Neuronal stem cell (in vitro differentiated cells): ENCODE measurements around the gene PDCD4.
A peak's percentile ranks its signal among the peaks of the same experiment; 100 is the strongest.

Experiments used
- DNase-seq: peaks from one replicate; pipeline ENCODE4 v3.0.0-alpha.2; 2013; ENCODE audit warnings: low spot score
- H2AFZ ChIP-seq: one replicate; pipeline ENCODE4 v1.6.1; 2013; ENCODE audit warnings: mild to moderate bottlenecking, low read length, inconsistent platforms
- H2AK5ac ChIP-seq: 2 replicates; pipeline ENCODE4 v1.6.1; 2013; ENCODE audit warnings: low read depth, mild to moderate bottlenecking, inconsistent platforms, low read length, moderate library complexity, mixed read lengths
- H2BK120ac ChIP-seq: 2 replicates; pipeline ENCODE4 v1.6.1; 2013; ENCODE audit warnings: low read depth, mild to moderate bottlenecking, inconsistent platforms, low read length, moderate library complexity, mixed read lengths
- H2BK12ac ChIP-seq: one replicate; pipeline ENCODE4 v1.6.1; 2013; ENCODE audit warnings: low read length, inconsistent platforms
- H2BK15ac ChIP-seq: 2 replicates; pipeline ENCODE4 v1.6.1; 2013; ENCODE audit warnings: mild to moderate bottlenecking, low read length, inconsistent platforms, mixed read lengths
- H2BK5ac ChIP-seq: one replicate; pipeline ENCODE4 v1.6.1; 2013; ENCODE audit warnings: inconsistent platforms, mild to moderate bottlenecking, low read length, moderate library complexity
- H3K14ac ChIP-seq: one replicate; pipeline ENCODE4 v1.6.1; 2013; ENCODE audit warnings: low read length, inconsistent platforms
- H3K18ac ChIP-seq: 2 replicates; pipeline ENCODE4 v1.6.1; 2013; ENCODE audit warnings: low read length, inconsistent platforms
- H3K23ac ChIP-seq: 2 replicates; pipeline ENCODE4 v1.6.1; 2013; ENCODE audit warnings: low read depth, mild to moderate bottlenecking, mixed read lengths, low read length, inconsistent platforms; ENCODE audit not compliant: poor library complexity
- H3K27ac ChIP-seq: replicated peaks from 3 replicates; pipeline ENCODE4 v1.5.1; 2013; ENCODE audit warnings: low read length, inconsistent platforms
- H3K27me3 ChIP-seq, 3 experiments: 2 replicates each; pipeline ENCODE4 v1.6.1; 2013; ENCODE audit warnings: low read length in 3 of 3, mild to moderate bottlenecking in 2 of 3, inconsistent platforms in 1 of 3, low read depth in 1 of 3, mixed read lengths in 1 of 3, moderate library complexity in 1 of 3; ENCODE audit not compliant: control insufficient read depth in 3 of 3, insufficient read depth in 3 of 3
- H3K36me3 ChIP-seq, 2 donors: replicated peaks in 1 of 2; 2 replicates each; pipeline ENCODE4 v1.6.1; 2013; ENCODE audit warnings: low read length in 2 of 2; ENCODE audit not compliant: control insufficient read depth in 2 of 2, insufficient read depth in 2 of 2
- H3K4ac ChIP-seq: 2 replicates; pipeline ENCODE4 v1.6.1; 2013; ENCODE audit warnings: inconsistent platforms, mild to moderate bottlenecking, low read length, moderate library complexity
- H3K4me1 ChIP-seq, 2 donors: 1 replicate in 1 of 2; 2 replicates in 1 of 2; pipeline ENCODE4 v1.6.1; 2013; ENCODE audit warnings: low read length in 2 of 2, low read depth in 1 of 2; ENCODE audit not compliant: control insufficient read depth in 2 of 2, insufficient read depth in 1 of 2
- H3K4me2 ChIP-seq: one replicate; pipeline ENCODE4 v1.6.1; 2013; ENCODE audit warnings: mild to moderate bottlenecking, low read length, inconsistent platforms; ENCODE audit not compliant: insufficient read depth, poor library complexity, severe bottlenecking
- H3K4me3 ChIP-seq, 2 donors: 2 replicates each; pipeline ENCODE4 v1.5.1; 2013; ENCODE audit warnings: low read length in 2 of 2, mild to moderate bottlenecking in 2 of 2, inconsistent platforms in 1 of 2, moderate library complexity in 1 of 2
- H3K79me1 ChIP-seq: one replicate; pipeline ENCODE4 v1.6.1; 2013; ENCODE audit warnings: low read depth, mild to moderate bottlenecking, inconsistent platforms, low read length, moderate library complexity
- H3K9ac ChIP-seq: one replicate; pipeline ENCODE4 v1.6.1; 2013; ENCODE audit warnings: mild to moderate bottlenecking, low read depth, low read length, inconsistent platforms; ENCODE audit not compliant: poor library complexity
- H3K9me3 ChIP-seq, 2 donors: replicated peaks in 1 of 2; 2 replicates each; pipeline versions ENCODE3 to v1.6.1; 2013; ENCODE audit warnings: low read length in 2 of 2, mild to moderate bottlenecking in 2 of 2, inconsistent platforms in 1 of 2, low read depth in 1 of 2, mixed read lengths in 1 of 2, moderate library complexity in 1 of 2; ENCODE audit not compliant: control insufficient read depth in 2 of 2, insufficient read depth in 1 of 2
- H4K8ac ChIP-seq: one replicate; pipeline ENCODE4 v1.6.1; 2013; ENCODE audit warnings: low read depth, mild to moderate bottlenecking, inconsistent platforms, low read length, moderate library complexity
- H4K91ac ChIP-seq: one replicate; pipeline ENCODE4 v1.6.1; 2013; ENCODE audit warnings: low read length, low read depth, mild to moderate bottlenecking, inconsistent platforms; ENCODE audit not compliant: poor library complexity
- WGBS, 2 donors: extraction: QIAGEN DNeasy Blood & Tissue Kit; methylation state at CpG; one replicate each; pipeline ENCODE4 v1.1.7; 2013; ENCODE audit warnings: missing lambda C conversion rate in 2 of 2, mixed read lengths in 1 of 2; ENCODE audit not compliant: insufficient read length in 2 of 2, insufficient replicate concordance in 1 of 2; ENCODE audit errors: extremely low coverage in 2 of 2; 5-methylcytosine and 5-hydroxymethylcytosine counted together

Gene PDCD4

DNA sequence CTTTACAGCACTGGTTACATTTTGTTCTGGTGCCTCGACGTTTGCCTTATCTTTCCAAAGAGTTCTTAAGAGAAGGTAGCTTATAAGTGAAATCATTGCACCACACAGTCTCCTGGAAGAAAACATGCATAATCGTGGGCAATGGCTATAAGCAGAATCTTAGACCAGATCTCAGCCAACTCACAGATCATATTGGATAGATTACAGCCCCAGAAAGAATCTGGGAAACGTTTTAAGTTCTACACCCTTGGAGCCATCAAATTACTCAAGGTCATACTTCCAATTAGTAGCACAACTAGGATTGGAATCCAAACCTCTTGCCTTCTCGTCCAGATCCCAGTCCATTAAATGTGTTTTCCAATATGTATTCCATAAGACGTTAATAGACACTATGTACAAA lies 8.8 kb upstream of the PDCD4 start:
- Histone ChIP-seq H2AFZ (no peak overlapping the region), H2BK120ac (no peak overlapping the region), H2BK5ac (no peak overlapping the region), H3K23ac (no peak overlapping the region), H2BK15ac (no peak overlapping the region), H4K91ac (no peak overlapping the region), H3K4me1 (peaks cover 13 to 20% of the 10 kb centered on the region in 2 donors), H3K4ac (no peak overlapping the region), H2AK5ac (no peak overlapping the region), H2BK12ac (no peak overlapping the region), H3K79me1 (no peaks in the 10 kb centered on the region), H3K27ac (no peak overlapping the region), H3K4me2 (no peak overlapping the region), H3K4me3 (no peak overlapping the region), H3K14ac (no peak overlapping the region), H3K36me3 (no peaks in the 10 kb centered on the region), H4K8ac (no peak overlapping the region), H3K18ac (no peak overlapping the region), H3K9ac (no peak overlapping the region), H3K9me3 (no peaks in the 10 kb centered on the region), H3K27me3 (no peaks in the 10 kb centered on the region)
- WGBS, 2 donors = no CpG with 5 or more reads among the region's 6 CpGs
- DNase-seq = no peak

DNA sequence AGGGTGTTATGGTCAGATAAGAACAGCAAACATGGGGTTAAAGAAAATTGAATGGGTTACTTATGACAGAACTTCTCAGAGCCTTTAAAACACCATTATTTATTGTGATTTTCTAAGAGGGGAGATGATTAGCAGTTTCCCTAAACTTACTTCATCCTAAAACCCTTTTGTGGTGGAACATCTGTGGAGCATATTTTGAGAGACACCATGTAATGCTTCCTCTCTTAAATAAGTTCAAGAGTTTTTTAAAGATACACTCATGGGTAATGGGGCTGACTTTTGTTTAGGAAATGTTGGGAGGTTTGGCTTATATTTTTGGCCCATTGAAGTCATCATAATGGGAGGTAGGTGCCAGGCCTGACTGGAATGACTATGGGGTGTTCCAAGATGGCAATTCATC lies 8.4 kb upstream of the PDCD4 start:
- Histone ChIP-seq H2BK15ac (no peak overlapping the region), H3K4me3 (no peak overlapping the region), H2BK120ac (no peak overlapping the region), H3K9me3 (no peaks in the 10 kb centered on the region), H3K4ac (no peak overlapping the region), H4K91ac (no peak overlapping the region), H3K18ac (no peak overlapping the region), H2BK5ac (no peak overlapping the region), H3K14ac (no peak overlapping the region), H3K27ac (no peak overlapping the region), H4K8ac (no peak overlapping the region), H3K4me1 (peaks cover 13 to 16% of the 10 kb centered on the region in 2 donors), H2AFZ (no peak overlapping the region), H3K36me3 (no peaks in the 10 kb centered on the region), H3K23ac (no peak overlapping the region), H3K4me2 (no peak overlapping the region), H3K79me1 (no peaks in the 10 kb centered on the region), H2AK5ac (no peak overlapping the region), H3K27me3 (no peaks in the 10 kb centered on the region), H2BK12ac (no peak overlapping the region), H3K9ac (no peak overlapping the region)
- no peak for DNase-seq

DNA sequence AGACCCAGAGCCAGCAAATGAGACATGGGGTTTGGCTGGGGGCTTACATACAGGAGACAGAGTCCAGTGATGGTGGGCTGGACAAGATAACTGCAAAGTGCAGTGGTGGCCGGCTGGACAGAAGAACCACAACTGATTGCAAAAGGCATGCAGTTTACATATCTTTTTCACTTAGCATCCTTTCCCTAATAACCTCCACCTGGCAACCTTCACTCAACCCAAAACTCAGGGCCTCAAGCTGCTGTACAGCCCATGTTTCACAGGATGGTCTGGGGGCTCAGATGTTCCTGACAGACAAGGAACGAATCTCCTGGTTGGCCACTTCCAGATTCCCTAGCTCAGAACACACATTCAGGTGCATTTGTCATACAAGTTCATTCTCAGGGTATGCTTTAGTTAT lies 7.8 kb upstream of the PDCD4 start:
- Histone ChIP-seq H3K23ac (no peak overlapping the region), H3K4ac (no peak overlapping the region), H2BK15ac (no peak overlapping the region), H3K18ac (no peak overlapping the region), H2BK120ac (no peak overlapping the region), H3K36me3 (no peaks in the 10 kb centered on the region), H2BK12ac (no peak overlapping the region), H3K9me3 (no peaks in the 10 kb centered on the region), H3K27me3 (no peaks in the 10 kb centered on the region), H2AFZ (no peak overlapping the region), H2BK5ac (no peak overlapping the region), H3K27ac (no peak overlapping the region), H3K14ac (no peak overlapping the region), H3K79me1 (no peaks in the 10 kb centered on the region), H4K8ac (no peak overlapping the region), H3K4me1 (peaks cover 13 to 16% of the 10 kb centered on the region in 2 donors), H2AK5ac (no peak overlapping the region), H3K9ac (no peak overlapping the region), H3K4me3 (no peak overlapping the region), H3K4me2 (no peak overlapping the region), H4K91ac (no peak overlapping the region)
- WGBS, 2 donors = no CpG with 5 or more reads among the region's 2 CpGs
- DNase-seq = no peak

DNA sequence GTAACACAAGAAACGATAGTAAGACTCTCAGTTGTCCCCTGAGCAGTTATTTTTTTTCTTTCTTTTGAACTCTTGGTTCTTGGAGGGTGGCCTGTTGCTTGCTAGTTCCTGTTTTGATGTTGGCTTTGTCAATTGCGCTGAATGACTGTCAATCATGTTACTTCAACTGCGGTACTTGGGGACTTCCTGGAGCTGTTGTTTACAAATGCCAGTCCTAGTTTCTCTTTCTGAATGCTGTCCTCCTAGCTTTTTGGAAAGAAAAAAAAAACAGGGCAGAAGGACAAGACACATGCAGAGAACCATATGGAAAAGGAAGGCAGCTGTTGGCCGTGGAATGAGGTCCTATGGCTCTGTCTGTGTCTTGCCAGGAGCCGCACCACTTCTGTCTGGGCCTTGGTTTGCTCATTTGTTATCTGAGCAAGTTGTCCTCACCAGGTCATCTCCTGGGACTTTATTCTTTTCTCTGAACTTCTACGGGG lies 7.0 kb upstream of the PDCD4 start:
- Histone ChIP-seq H3K14ac (no peak overlapping the region), H3K4ac (no peak overlapping the region), H3K4me2 (no peak overlapping the region), H3K4me1 (peaks cover 13 to 16% of the 10 kb centered on the region in 2 donors), H3K27me3 (no peaks in the 10 kb centered on the region), H2BK12ac (no peak overlapping the region), H3K9ac (no peak overlapping the region), H2AFZ (peak overlapping the region; percentile 65), H3K9me3 (no peaks in the 10 kb centered on the region), H3K4me3 (peak overlapping the region in 1 of 2 donors; percentile 24), H3K27ac (no peak overlapping the region), H4K91ac (no peak overlapping the region), H3K79me1 (no peaks in the 10 kb centered on the region), H3K23ac (no peak overlapping the region), H2BK15ac (no peak overlapping the region), H2AK5ac (no peak overlapping the region), H2BK5ac (no peak overlapping the region), H2BK120ac (no peak overlapping the region), H4K8ac (no peak overlapping the region), H3K18ac (peak overlapping the region; percentile 46), H3K36me3 (no peaks in the 10 kb centered on the region)
- no CpG with 5 or more reads among the region's 6 CpGs for WGBS, 2 donors
- no peak for DNase-seq
